ENCODE results near the gene LYAR.

The LYAR gene

GRCh38 chr4:4311193-4311592 lies 21.2 kb upstream of the LYAR start:
- Histone ChIP-seq H3K9me3 (ENCODE audit: insufficient read depth, low read depth, low read length) (no peaks in the 10 kb centered on the region), H3K36me3 (ENCODE audit: insufficient read depth, low read length) (peaks cover 24% of the 10 kb centered on the region), H3K4me1 (ENCODE audit: insufficient read depth, low read length) (peaks cover 4% of the 10 kb centered on the region; the same call in 1 of the 2 replicates), H3K27ac (ENCODE audit: low read depth, low read length) (no peak overlapping the region), H3K4me3 (ENCODE audit: low read length) (no peak overlapping the region), H3K9ac (ENCODE audit: low read depth, low read length) (no peak overlapping the region), H3K27me3 (ENCODE audit: insufficient read depth, low read length) (no peaks in the 10 kb centered on the region)
- 94% methylated on average over 4 of the region's 4 CpGs for WGBS

GRCh38 chr4:4308800-4309441 lies 19.0 kb upstream of the LYAR start:
- H3K27ac ChIP-seq (ENCODE audit: low read depth, low read length): no peak overlapping the region
- no peaks in the 10 kb centered on the region for H3K27me3 ChIP-seq (ENCODE audit: insufficient read depth, low read length)
- H3K9me3 ChIP-seq (ENCODE audit: insufficient read depth, low read depth, low read length): no peaks in the 10 kb centered on the region
- H3K4me1 ChIP-seq (ENCODE audit: insufficient read depth, low read length): no peaks in the 10 kb centered on the region
- H3K36me3 ChIP-seq (ENCODE audit: insufficient read depth, low read length): peaks cover 22% of the 10 kb centered on the region
- no peak overlapping the region for H3K4me3 ChIP-seq (ENCODE audit: low read length)
- WGBS: 96% methylated on average over 7 of the region's 9 CpGs
- H3K9ac ChIP-seq (ENCODE audit: low read depth, low read length): no peak overlapping the region

GRCh38 chr4:4306920-4307319 lies 17.0 kb upstream of the LYAR start:
- Histone ChIP-seq H3K36me3 (ENCODE audit: insufficient read depth, low read length) (peaks cover 30% of the 10 kb centered on the region), H3K27ac (ENCODE audit: low read depth, low read length) (no peak overlapping the region)
- WGBS: 95% methylated on average over 11 of the region's 11 CpGs

GRCh38 chr4:4302416-4302815 lies 12.5 kb upstream of the LYAR start:
- H3K9ac ChIP-seq (ENCODE audit: low read depth, low read length): no peak overlapping the region
- H3K4me3 ChIP-seq (ENCODE audit: low read length): no peak overlapping the region
- H3K27me3 ChIP-seq (ENCODE audit: insufficient read depth, low read length): no peaks in the 10 kb centered on the region
- H3K4me1 ChIP-seq (ENCODE audit: insufficient read depth, low read length): no peaks in the 10 kb centered on the region
- 84% methylated on average over 6 of the region's 6 CpGs for whole genome bisulfite sequencing
- H3K27ac ChIP-seq (ENCODE audit: low read depth, low read length): no peak overlapping the region
- no peaks in the 10 kb centered on the region for H3K9me3 ChIP-seq (ENCODE audit: insufficient read depth, low read depth, low read length)
- H3K36me3 ChIP-seq (ENCODE audit: insufficient read depth, low read length): peaks cover 37% of the 10 kb centered on the region

More at GRCh38 chr4:4306920-4307319, 17.0 kb upstream of the LYAR start:
- H3K9me3 ChIP-seq (ENCODE audit: insufficient read depth, low read depth, low read length): no peaks in the 10 kb centered on the region
- H3K4me1 ChIP-seq (ENCODE audit: insufficient read depth, low read length): no peaks in the 10 kb centered on the region
- no peak overlapping the region for H3K9ac ChIP-seq (ENCODE audit: low read depth, low read length)
- no peaks in the 10 kb centered on the region for H3K27me3 ChIP-seq (ENCODE audit: insufficient read depth, low read length)
- H3K4me3 ChIP-seq (ENCODE audit: low read length): no peak overlapping the region

GRCh38 chr4:4302001-4302400 lies 12.0 kb upstream of the LYAR start:
- H3K36me3 ChIP-seq (ENCODE audit: insufficient read depth, low read length): peaks cover 34% of the 10 kb centered on the region
- H3K4me3 ChIP-seq (ENCODE audit: low read length): no peak overlapping the region
- 97% methylated on average over 5 of the region's 5 CpGs for WGBS
- H3K4me1 ChIP-seq (ENCODE audit: insufficient read depth, low read length): no peaks in the 10 kb centered on the region
- H3K27ac ChIP-seq (ENCODE audit: low read depth, low read length): no peak overlapping the region
- H3K9ac ChIP-seq (ENCODE audit: low read depth, low read length): no peak overlapping the region
- H3K27me3 ChIP-seq (ENCODE audit: insufficient read depth, low read length): no peaks in the 10 kb centered on the region
- no peaks in the 10 kb centered on the region for H3K9me3 ChIP-seq (ENCODE audit: insufficient read depth, low read depth, low read length)

- Histone ChIP-seq H3K27me3 (ENCODE audit: insufficient read depth, low read length) (no peaks in the 10 kb centered on the region), H3K36me3 (ENCODE audit: insufficient read depth, low read length) (peaks cover 31% of the 10 kb centered on the region), H3K27ac (ENCODE audit: low read depth, low read length) (no peak overlapping the region), H3K9ac (ENCODE audit: low read depth, low read length) (no peak overlapping the region), H3K4me1 (ENCODE audit: insufficient read depth, low read length) (no peaks in the 10 kb centered on the region), H3K4me3 (ENCODE audit: low read length) (no peak overlapping the region), H3K9me3 (ENCODE audit: insufficient read depth, low read depth, low read length) (no peaks in the 10 kb centered on the region)
- 92% methylated on average over 1 of the region's 3 CpGs for WGBS
Measured at GRCh38 chr4:4299006-4299405, 9.1 kb upstream of the LYAR start.

- no peak overlapping the region for H3K27ac ChIP-seq (ENCODE audit: low read depth, low read length)
- WGBS: 96% methylated on average over 5 of the region's 5 CpGs
- H3K36me3 ChIP-seq (ENCODE audit: insufficient read depth, low read length): peaks cover 16% of the 10 kb centered on the region
- H3K4me3 ChIP-seq (ENCODE audit: low read length): no peak overlapping the region
- no peaks in the 10 kb centered on the region for H3K27me3 ChIP-seq (ENCODE audit: insufficient read depth, low read length)
- H3K9ac ChIP-seq (ENCODE audit: low read depth, low read length): no peak overlapping the region
- H3K4me1 ChIP-seq (ENCODE audit: insufficient read depth, low read length): no peaks in the 10 kb centered on the region
- no peaks in the 10 kb centered on the region for H3K9me3 ChIP-seq (ENCODE audit: insufficient read depth, low read depth, low read length)
Measured at GRCh38 chr4:4296283-4296846, 6.4 kb upstream of the LYAR start.

- no peak overlapping the region for H3K4me3 ChIP-seq (ENCODE audit: low read length)
- no peak overlapping the region for H3K27ac ChIP-seq (ENCODE audit: low read depth, low read length)
- no peaks in the 10 kb centered on the region for H3K9me3 ChIP-seq (ENCODE audit: insufficient read depth, low read depth, low read length)
- peaks cover 5% of the 10 kb centered on the region for H3K36me3 ChIP-seq (ENCODE audit: insufficient read depth, low read length)
- H3K4me1 ChIP-seq (ENCODE audit: insufficient read depth, low read length): peaks cover 6% of the 10 kb centered on the region
- no peaks in the 10 kb centered on the region for H3K27me3 ChIP-seq (ENCODE audit: insufficient read depth, low read length)
- 98% methylated on average over 3 of the region's 3 CpGs for WGBS
- no peak overlapping the region for H3K9ac ChIP-seq (ENCODE audit: low read depth, low read length)
Measured at GRCh38 chr4:4293279-4293678, 3.3 kb upstream of the LYAR start.

GRCh38 chr4:4289597-4289940 lies 385 bp downstream of the LYAR start:
- H3K4me3 ChIP-seq (ENCODE audit: low read length): peak overlapping the region; percentile 91
- H3K9me3 ChIP-seq (ENCODE audit: insufficient read depth, low read depth, low read length): no peaks in the 10 kb centered on the region
- H3K36me3 ChIP-seq (ENCODE audit: insufficient read depth, low read length): peaks cover 27% of the 10 kb centered on the region
- peak overlapping the region; percentile 79 for H3K9ac ChIP-seq (ENCODE audit: low read depth, low read length)
- no peaks in the 10 kb centered on the region for H3K27me3 ChIP-seq (ENCODE audit: insufficient read depth, low read length)
- 1% methylated on average over 10 of the region's 10 CpGs for WGBS
- peaks cover 6% of the 10 kb centered on the region for H3K4me1 ChIP-seq (ENCODE audit: insufficient read depth, low read length)
- 0 out of 2 replicates have a peak overlapping the region, but pooled peaks have one; percentile 9 for H3K27ac ChIP-seq (ENCODE audit: low read depth, low read length)

- Histone ChIP-seq H3K9me3 (ENCODE audit: insufficient read depth, low read depth, low read length) (no peaks in the 10 kb centered on the region), H3K27me3 (ENCODE audit: insufficient read depth, low read length) (no peaks in the 10 kb centered on the region), H3K9ac (ENCODE audit: low read depth, low read length) (peak overlapping the region; percentile 79), H3K4me3 (ENCODE audit: low read length) (peak overlapping the region; percentile 91), H3K4me1 (ENCODE audit: insufficient read depth, low read length) (peaks cover 6% of the 10 kb centered on the region), H3K27ac (ENCODE audit: low read depth, low read length) (no peak overlapping the region), H3K36me3 (ENCODE audit: insufficient read depth, low read length) (peaks cover 32% of the 10 kb centered on the region)
- 37% methylated on average over 3 of the region's 3 CpGs for WGBS
Measured at GRCh38 chr4:4289055-4289454, 899 bp downstream of the LYAR start.

- Histone ChIP-seq H3K36me3 (ENCODE audit: insufficient read depth, low read length) (peaks cover 42% of the 10 kb centered on the region), H3K4me3 (ENCODE audit: low read length) (no peak overlapping the region), H3K27me3 (ENCODE audit: insufficient read depth, low read length) (no peaks in the 10 kb centered on the region), H3K9ac (ENCODE audit: low read depth, low read length) (no peak overlapping the region), H3K27ac (ENCODE audit: low read depth, low read length) (no peak overlapping the region), H3K9me3 (ENCODE audit: insufficient read depth, low read depth, low read length) (no peaks in the 10 kb centered on the region), H3K4me1 (ENCODE audit: insufficient read depth, low read length) (peaks cover 6% of the 10 kb centered on the region)
Measured at GRCh38 chr4:4288098-4288497, 1.9 kb downstream of the LYAR start.
